EH (cell line): ENCODE results near the gene RAB8B.

ENCODE experiments used
- DNase-seq: peaks from one replicate; pipeline ENCODE4 v3.0.0-alpha.2; 2015; ENCODE audit warnings: low read depth

Gene RAB8B

DNA sequence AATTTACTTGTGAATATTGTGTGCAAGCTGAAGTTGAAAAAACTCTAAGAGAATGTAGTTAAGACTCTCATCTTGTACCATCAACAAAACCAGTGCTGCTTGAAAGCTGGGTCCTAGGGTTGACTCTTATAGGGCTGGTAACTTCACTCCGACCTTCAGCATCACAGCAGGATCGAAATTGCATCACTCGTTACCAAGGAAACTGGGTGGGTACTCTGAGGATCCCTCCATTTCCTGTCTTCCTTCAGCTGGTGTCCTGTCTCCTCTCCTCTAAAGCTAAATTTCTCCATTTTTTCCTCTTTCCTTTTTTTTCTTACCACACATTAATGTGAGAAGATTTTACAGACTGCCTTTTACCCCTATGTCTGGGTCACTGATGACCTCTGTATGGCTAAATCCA lies 85.0 kb downstream of the RAB8B start:
- DNase-seq, result peak; percentile 43

DNA sequence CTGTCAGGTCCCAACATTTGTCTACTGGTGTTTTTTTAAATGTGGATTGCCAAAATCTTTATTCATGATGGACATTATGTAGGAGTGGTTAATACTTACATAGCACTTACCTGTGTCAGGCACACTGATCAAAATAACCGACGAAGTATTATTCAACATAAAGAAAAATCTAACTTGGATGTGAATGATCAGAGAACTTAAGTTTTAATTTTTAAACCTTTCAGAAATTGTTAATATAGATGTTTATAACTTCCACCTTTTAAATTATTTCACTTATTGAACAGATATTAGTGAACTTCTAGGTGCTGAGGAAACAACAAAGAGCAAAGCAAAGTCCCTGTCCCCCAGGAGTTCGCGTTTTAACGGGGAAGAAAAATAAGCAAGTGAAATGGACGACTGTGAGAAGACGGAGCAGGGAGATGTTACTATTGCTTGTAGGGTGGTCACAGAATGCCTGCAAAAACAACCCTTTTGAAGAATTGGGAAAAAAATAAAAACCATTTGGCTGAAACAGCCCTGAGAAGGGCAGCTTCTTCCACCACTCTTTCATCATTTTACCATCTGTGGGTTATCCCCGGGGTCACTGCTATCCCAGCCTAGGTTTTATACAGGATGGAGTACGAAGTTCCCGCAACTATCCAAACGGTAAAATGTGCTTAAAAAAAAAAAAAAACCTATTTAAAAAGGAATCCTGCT lies 87.1 kb downstream of the RAB8B start:
- no peak for DNase-seq

DNA sequence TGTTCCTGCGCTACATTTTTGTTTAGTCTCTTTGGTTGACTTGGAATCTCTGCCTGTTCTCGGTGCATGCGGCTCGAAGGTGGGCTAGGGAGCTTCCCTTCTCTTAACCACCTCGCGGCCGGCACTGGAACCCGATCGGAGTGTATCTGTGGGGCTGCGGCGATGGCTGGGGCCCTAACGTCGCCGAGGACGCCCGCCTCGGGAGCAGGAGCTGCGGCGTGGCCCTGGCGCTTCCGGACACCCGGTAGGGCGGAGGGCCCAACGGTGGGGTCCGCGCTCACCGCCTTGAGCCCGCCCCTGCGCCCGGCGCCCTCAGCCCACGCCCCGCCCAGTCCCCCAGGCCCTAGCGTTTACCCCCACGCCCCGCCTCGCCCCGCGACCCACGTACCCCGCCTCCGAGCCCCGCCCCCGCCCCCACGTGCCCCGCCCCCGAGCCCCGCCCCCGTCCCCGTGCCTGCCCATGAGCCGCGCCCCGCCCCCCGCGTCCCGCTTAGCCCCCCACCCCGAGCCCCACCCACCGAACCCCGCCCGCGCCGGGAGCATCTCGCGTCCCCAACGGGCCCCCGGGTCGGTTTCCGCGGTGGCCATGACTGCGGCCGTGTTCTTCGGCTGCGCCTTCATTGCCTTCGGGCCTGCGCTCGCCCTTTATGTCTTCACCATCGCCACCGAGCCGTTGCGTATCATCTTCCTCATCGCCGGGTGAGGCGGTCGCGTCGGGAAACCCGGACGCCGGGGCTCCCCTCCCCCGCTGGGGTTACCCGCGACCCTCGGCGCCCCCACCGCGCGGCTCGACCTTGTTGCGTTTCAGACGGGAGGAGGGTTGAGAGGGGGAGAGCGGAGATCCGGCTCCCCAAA lies 87.9 kb downstream of the RAB8B start, which contains the start of gene APH1B:
APH1B (plus strand) TSS at position 568 of the 855 bp plus-strand sequence; CDS start at position 587, 19 bp downstream.
- peak; percentile 79 for DNase-seq

DNA sequence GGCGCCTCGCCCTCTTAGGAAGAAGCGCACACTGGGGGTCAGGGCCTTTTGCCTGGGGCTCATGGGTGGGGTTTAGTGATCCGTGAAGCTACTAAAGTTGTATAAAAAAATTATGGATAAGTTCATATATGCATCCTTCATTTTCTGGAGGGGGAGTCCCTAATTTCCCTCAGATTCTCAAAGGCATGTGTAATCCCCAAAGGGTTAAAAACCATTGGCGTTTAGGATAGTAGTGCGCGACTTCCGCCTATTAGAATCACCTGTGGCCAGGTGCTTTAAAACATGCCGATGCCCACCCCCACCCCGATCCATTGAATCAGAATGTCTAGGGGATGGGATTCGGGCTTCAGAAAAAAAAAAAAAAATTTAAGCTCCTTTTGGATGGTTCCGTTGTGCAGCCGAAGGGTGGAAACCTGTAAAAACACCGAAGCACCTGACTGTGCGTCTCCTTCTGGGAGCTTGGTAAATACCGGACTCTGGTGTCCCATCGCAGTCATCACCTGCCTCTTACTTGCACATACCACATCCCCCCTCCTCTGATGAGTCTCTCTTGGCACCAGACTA lies 88.6 kb downstream of the RAB8B start:
- DNase-seq, result no peak

DNA sequence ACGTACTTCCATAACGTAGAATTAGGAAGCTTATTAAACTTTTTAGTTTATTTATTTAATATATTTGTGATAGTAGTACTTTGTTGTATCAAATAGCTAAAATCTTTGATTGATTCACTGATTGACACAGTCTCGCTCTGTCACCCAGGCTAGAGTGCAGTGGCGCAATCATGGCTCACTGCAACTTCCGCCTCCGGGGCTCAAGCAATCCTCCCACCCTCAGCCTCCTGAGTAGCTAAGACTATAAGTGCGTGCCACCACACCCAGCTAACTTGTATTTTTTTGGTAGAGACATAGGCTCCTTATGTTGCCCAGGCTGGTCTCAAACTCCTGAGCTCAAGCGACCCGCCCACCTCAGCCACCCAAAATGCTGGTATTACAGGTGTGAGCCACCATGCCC lies 93.7 kb downstream of the RAB8B start:
- DNase-seq, result no peak

DNA sequence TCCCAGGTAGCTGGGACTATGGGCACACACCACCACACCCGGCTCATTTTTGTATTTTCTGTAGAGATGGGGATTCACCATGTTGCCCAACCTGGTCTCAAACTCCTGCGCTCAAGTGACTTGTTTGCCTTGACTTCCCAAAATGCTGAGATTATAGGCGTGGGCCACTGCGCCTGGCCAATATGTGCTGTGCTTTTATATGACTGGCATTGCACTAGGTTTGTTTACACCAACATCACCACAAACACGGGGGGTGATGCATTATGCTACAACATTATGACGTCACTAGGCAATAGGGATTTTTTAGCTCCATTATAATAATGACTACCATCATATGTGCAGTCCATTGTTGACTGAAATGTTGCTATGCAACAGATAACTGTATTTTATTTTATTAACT lies 94.9 kb downstream of the RAB8B start:
- DNase-seq, result no peak

DNA sequence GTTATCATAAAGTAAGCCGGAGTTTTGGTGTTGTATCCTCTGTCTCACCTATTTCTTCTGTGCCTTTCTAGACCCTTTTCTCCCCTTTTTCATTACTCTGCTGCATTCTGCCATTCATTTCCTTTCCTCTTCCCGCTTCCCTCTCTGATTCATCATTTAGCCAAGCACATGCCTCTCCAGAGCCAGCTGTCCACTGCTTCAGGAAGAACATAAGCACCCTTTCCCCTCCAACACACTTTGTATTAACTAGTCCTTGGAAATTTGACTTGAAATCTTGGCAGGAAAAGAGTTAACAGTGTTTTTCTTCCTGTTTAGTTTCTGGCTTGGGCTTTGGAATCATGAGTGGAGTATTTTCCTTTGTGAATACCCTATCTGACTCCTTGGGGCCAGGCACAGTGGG lies 97.7 kb downstream of the RAB8B start:
- DNase-seq, result peak; percentile 40

DNA sequence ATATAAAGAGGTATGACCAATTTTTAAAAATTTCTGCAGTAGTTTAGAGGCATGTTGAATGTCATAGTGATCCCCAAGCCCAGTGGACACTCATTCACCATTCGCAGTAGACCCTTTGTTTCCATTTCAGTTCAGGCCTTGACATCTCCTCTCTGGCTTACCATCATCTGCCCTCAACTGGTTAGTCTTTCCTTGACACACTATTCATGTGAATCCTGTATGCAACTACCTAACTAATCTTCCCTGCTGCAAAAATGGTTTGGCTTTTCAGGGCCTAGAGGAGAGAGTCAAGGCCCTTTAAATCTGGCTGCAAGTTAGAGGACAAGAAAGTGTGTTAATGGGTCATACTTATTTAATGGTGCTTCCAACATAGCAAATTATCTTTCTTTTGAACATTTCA lies 98.9 kb downstream of the RAB8B start:
- no peak for DNase-seq

DNA sequence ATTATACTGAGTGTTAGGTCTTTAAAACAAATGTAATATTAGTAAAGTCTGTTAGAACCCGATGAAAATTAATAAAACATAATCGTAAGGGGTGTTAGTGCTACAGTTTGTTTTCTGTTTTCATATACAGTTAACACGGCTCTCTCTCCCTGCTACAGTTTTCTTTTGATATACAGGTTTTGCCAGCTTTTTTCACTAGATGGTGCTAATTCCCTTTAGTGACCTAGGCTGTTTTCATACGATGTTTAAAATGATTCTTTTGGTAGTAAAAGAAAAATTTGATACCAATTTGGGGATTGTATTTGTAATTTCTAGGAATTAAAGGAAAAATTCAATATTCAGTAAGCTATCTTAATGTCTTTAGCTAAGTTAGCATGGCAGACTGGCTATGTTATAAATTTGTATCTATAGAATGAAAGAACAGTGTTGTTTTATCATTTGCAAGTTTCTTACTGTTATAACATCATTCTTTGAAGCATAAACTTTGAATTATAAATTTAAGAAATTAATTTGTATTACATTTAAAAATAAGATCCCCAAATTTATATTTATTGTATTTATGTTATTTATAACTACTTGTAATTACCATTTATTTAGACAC lies 99.5 kb downstream of the RAB8B start:
- peak; percentile 73 for DNase-seq

DNA sequence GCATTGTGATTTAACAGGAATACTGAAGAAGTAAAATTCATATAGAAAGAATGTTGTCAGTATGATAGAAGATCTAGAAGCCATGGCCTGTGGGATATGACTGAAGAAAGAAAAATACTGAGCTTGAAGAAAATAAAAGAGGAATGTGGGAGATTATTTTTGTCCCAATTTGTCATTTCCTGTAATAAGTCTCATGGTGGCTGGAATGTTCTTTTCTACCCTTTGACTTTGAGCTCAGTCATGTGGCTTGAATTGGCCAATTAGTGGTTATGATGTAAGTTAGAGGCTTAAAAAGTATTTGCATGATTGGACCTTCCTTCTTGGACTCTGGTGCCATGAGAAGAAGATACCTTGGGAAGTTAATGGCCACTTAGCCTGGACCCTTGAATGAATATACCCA lies 102.1 kb downstream of the RAB8B start:
- DNase-seq, result peak; percentile 98

DNA sequence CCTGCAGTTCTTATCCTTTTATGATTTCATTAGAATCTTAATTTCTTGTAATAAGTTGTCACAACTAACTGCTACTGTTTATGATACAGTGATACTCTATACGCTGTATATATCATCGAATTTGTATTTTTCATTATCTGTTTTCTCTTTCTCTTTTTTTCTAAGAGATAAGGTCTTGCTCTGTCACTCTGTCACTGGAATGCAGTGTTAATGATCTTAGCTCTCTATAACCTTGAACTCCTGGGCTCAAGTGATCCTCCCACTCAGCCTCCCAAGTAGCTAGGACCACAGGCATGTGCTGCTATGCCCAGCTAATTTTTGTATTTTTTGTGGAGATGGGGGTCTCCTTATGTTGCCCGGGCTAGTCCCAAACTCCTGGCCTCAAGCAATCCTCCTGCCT lies 102.8 kb downstream of the RAB8B start:
- peak; percentile 15 for DNase-seq

DNA sequence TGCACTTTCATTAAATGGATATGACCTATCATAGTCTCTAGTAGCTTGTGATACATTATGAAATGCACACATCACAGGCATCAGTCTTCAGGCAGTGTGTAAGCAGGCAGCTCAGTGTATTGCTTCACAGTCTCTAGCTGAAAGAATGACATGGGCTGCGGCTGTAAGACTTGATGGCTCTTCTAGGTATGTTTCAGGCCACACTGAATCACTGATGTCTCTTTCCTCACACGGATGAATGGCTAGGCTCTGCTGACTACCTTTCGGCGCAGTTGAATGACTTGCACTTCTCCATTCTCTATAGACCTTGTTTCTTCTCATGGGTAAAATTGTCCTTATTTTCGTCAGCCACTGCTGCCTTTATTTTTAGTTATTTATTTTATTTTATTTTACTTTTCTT lies 103.4 kb downstream of the RAB8B start:
- DNase-seq, result peak; percentile 68

DNA sequence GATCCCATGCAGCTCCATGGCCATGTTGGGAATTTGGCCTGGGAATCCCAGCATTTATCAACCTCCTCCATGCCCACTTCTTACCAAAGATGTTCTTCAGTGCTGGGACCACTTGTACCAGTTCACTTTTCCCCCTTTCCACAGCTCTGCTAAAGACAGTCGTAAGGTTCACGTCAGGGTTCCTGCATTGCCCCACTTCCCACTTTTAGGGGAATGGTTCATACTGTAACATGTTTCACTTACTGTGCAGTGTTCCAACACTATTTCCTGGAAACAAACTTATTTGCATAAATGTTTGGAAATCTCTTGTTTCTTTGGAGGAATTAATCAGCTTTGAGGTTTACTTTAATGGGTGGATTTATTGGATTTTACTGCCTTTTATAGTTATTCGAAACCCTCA lies 105.0 kb downstream of the RAB8B start:
- DNase-seq, result no peak

DNA sequence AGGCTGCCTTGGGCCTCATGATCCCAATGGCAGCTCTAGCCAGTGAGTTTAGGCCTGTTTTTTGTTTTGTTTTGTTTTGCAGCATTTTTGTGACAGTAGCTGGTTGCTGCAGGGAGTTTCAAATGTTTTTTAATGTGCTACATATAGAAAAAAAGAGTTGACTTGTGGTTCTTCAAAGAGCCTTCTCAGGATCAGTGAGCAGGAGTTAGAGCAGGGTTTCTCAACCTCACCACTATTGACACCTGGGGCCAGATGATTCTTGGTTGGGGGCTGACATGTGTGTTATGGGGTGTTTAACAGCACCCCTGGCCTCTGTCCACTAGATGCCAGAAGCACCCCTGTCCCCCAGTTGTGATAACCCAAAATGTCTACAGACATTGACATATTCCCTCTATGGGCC lies 105.9 kb downstream of the RAB8B start:
- DNase-seq, result no peak

DNA sequence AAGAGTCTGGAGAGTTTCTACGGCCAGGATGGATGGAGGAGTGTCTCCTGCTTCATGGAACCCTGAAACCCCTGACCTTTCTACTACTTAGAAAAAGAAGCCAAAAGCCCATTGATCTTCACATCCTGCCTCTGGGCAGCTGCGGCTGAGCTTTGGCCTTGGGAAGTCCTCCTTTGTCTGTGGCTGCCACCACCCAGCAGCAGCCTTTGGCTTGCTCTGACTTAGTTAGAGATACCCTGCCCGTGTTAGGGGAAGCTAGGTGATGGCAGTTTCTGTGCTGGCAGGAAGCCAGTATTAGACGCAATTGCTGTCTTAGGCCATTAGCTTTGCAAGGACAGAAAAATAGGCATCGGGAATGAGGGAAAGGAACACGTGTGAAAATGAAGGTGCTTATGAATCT lies 106.8 kb downstream of the RAB8B start:
- no peak for DNase-seq

DNA sequence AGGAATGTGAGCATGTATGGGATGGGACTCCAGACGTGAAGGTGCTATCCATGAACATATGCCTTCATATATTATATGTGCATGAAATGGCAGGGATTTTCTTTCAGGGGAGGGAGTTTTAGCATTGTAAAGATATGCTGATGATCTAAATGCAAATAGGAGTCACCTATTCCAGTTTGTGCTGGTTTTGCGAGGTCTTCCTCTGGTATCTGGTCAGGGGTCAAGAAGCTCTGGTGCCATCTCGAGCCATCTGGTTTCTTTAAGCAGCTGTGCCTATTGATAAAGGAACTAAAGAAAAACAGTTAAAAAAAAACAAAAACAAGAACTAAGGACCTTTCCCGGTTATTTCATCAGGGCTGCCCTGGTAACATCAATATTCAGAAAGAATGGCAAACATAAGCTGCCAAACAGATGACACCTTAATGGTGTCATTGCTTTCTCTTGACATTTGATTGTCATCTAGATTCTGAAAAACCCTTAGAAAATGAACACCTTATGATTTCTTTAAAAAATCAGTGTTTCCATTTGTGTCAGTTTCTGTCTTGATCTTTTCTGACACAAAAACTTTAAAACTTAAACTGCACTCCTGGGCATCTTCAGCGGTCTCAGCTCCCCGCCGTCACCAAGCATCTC lies 110.7 kb downstream of the RAB8B start:
- DNase-seq, result no peak

DNA sequence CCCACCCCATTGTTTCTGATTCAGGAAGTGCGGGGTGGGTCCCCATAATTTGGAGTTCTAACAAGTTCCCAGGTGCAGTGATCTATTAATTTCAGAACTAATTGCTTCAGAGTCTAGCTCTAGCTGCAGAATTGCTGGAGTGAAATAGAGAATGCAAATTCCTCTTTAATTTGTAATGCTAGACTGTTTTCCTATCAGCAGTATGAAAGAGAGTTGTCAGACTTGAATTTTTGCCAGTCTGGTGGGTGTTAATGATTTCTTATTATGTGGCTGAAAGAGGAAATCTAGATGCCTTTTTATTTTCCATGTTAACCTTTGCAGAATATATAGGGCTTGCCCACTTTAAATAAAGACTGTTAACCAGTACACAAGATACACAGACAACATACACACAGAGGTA lies 111.7 kb downstream of the RAB8B start:
- DNase-seq, result no peak

DNA sequence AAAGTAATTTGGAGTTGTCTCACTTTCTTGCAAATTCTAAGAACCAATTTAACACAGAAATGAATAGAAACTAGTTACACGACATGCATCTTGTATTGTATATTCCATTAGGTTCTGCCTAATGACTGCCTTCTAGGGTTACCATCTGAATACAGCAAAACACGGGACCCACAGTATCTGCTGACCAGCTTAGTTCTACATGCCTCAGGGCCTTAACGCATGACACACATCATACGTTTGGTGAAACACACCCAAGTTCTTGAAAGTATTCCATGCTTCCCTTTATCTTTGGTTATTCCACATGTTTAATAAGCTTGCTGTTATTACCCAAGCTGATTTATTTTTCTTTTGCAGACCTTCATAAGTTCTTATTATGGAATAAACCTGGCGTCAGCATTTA lies 115.9 kb downstream of the RAB8B start:
- DNase-seq, result no peak

DNA sequence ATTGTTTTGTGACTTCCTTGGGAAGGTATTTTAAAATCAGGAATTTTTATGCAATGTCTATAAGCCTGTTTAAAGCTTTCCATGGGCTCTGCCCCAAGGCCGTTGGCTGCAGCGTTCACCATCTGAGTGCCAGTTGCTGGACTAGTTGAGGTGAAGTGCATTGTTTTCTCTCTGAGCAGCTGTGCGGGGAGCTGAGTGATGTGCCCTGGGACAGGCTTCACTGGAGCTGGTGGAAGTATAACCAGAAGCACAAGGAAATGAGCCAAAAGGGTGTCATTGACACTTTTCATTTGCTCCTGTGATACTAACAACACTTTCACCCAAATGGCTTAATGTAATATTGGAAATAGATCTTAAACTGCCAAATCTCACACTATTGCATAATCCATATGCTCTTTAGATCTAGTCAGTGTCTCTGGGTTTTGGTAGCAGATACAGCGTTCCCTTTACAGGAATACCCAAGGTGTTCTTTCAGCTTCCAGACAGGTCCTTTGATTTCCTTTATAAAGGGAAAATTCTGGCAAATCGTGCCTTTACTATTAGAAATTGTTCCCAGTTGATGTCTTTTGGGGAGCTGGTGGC lies 117.2 kb downstream of the RAB8B start:
- no peak for DNase-seq

DNA sequence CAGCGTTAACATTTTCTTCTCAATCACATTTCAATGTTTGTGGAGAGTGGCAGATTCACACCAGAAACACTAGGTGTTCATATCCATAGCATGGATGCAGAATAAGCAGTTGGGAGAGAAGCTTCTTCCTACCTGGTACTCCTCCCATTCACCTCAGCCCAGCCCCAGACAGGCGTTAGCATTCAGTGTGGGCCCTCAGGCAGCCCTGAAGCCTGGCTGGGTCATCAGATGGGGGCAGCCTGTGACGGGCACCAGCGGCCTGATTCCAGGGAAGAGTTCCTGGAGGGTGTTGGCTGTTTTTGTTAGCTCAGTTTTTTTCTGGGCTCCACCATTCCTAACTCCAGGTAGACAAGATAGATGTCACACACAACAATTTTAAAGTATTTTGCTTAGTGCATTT lies 119.1 kb downstream of the RAB8B start:
- DNase-seq, result no peak

DNA sequence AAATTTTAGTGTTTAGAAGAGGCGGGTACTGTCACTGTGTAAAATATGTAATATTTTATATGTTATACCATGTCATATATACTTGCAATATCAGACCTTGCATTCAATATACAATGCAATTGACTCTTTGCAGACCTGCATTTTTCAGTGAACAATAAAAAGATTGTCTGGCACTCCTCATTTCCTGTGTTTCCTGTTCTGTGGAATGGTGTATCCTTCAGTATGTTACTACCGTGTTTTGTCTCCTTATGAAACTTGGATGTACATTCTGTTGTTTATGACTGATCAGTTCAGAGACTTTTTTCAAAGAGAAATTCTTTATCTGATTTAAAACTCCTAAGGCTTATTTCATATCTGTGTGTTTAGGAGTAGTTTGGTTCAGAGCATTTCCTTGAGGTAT lies 119.5 kb downstream of the RAB8B start:
- DNase-seq, result no peak

DNA sequence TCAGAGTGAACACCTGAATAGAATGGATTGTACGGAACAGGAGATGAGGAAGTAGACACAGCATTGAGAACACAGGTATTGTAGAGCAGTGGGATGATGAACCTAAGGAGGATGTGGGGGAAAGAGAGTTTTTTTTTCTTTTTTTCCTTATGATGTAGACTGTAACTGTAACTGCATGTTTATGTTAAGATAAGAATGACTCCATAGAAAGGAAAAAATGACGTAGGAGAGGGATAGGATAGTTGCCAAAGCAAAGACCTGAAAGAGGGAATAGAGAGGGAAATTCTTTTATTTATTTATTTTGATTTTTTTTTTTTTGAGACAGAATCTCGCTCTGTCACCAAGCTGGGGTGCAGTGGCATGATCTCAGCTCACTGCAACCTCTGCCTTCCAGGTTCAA lies 121.2 kb downstream of the RAB8B start:
- DNase-seq, result no peak
